SK-MEL-5 (cell line): ENCODE data around the gene RNF148. TPM values are rescaled to one million over a fixed set of nuclear protein-coding genes. Genes with fewer than 3 reads are reported as not detected.

Experiments
- DNase-seq: peaks from one replicate; pipeline ENCODE4 v3.0.0-alpha.2; 2016; ENCODE audit warnings: low read depth, low spot score
- in situ Hi-C: cut with HindIII; loops from 2 replicates; pipeline ENCODE4 v1.10.0; 2016; ENCODE audit warnings: low sequenced_read_pairs, high pct_unique_total_duplicates, low pct_unique_long_range_greater_than_20kb
- polyA plus RNA-seq, 2 experiments: library from polyadenylated mRNA; depleted of rRNA; stranded (reverse); fragments of >200 nt; gene quantifications; 2 replicates each; pipeline ENCODE4 v1.2.3, GENCODE V29; 2015
- total RNA-seq: library from RNA; depleted of rRNA; stranded (reverse); fragments of >200 nt; shearing (Covaris generic); gene quantifications from 2 replicates; pipeline ENCODE4 v1.2.3, GENCODE V29; 2014; rRNA removed

The RNF148 gene
- 0.59 and 0.61 TPM in 2 replicates for total RNA-seq
- polyA plus RNA-seq (2015; cell fraction: cytosol; rRNA removed): 0.11 TPM in 1 of 2 replicates, not detected in the other
- 0.93 TPM in 1 of 2 replicates, not detected in the other for polyA plus RNA-seq (2015; cell fraction: nucleus; rRNA removed)

GRCh38 chr7:122702872-122703510 lies at the start of gene RNF148:
Gene RNF148, minus strand, starts transcription at chr7:122702922. Its CDS starts 172 bp downstream, at chr7:122702750.
- in situ Hi-C loops: no loop called here
- no peak for DNase-seq

- no peak for DNase-seq
- in situ Hi-C loops: no loop called here
Measured at GRCh38 chr7:122750389-122750788, 47.7 kb upstream of the RNF148 start.

- no peak for DNase-seq
- in situ Hi-C loops: no loop called here
Measured at GRCh38 chr7:122748195-122748594, 45.5 kb upstream of the RNF148 start.

- no peak for DNase-seq
- in situ Hi-C loops: no loop called here
Measured at GRCh38 chr7:122746948-122747347, 44.2 kb upstream of the RNF148 start.

- DNase-seq: no peak
- in situ Hi-C loops: no loop called here
Measured at GRCh38 chr7:122743211-122743610, 40.5 kb upstream of the RNF148 start.

GRCh38 chr7:122738947-122739346 lies 36.2 kb upstream of the RNF148 start:
- DNase-seq: no peak
- in situ Hi-C loops: no loop called here

GRCh38 chr7:122736183-122736582 lies 33.5 kb upstream of the RNF148 start:
- in situ Hi-C loops: no loop called here
- no peak for DNase-seq

- DNase-seq: no peak
- in situ Hi-C loops: no loop called here
Measured at GRCh38 chr7:122727759-122728158, 25.0 kb upstream of the RNF148 start.

- in situ Hi-C loops: no loop called here
- DNase-seq: no peak
Measured at GRCh38 chr7:122727354-122727753, 24.6 kb upstream of the RNF148 start.

GRCh38 chr7:122726881-122727280 lies 24.2 kb upstream of the RNF148 start:
- no peak for DNase-seq
- in situ Hi-C loops: no loop called here

- in situ Hi-C loops: no loop called here
Measured at GRCh38 chr7:122724366-122724765, 21.6 kb upstream of the RNF148 start.

GRCh38 chr7:122719010-122719578 lies 16.4 kb upstream of the RNF148 start:
- in situ Hi-C loops: no loop called here
- no peak for DNase-seq

More at GRCh38 chr7:122724366-122724765, 21.6 kb upstream of the RNF148 start:
- DNase-seq: no peak

GRCh38 chr7:122717356-122718089 lies 14.8 kb upstream of the RNF148 start:
- in situ Hi-C loops: no loop called here
- DNase-seq: no peak

- in situ Hi-C loops: no loop called here
- DNase-seq: no peak
Measured at GRCh38 chr7:122715183-122715582, 12.5 kb upstream of the RNF148 start.

- no peak for DNase-seq
- in situ Hi-C loops: no loop called here
Measured at GRCh38 chr7:122710916-122711315, 8.2 kb upstream of the RNF148 start.

GRCh38 chr7:122709930-122710646 lies 7.4 kb upstream of the RNF148 start:
- no peak for DNase-seq
- in situ Hi-C loops: no loop called here

GRCh38 chr7:122706836-122707235 lies 4.1 kb upstream of the RNF148 start:
- no peak for DNase-seq
- in situ Hi-C loops: no loop called here

- no peak for DNase-seq
- in situ Hi-C loops: no loop called here
Measured at GRCh38 chr7:122699017-122699416, 3.7 kb downstream of the RNF148 start, which contains the start of gene RNF133. Gene RNF133, minus strand, starts transcription at chr7:122699117. Its CDS starts 199 bp downstream, at chr7:122698918.
